WTC11 (cell line): ENCODE data around the gene RNASEL. TPM values are rescaled to one million over a fixed set of nuclear protein-coding genes. Genes with fewer than 3 reads are reported as not detected.
"Not testable (repeated sequence)": the region's sequence is repeated elsewhere in the genome, so short reads cannot be mapped to it uniquely, and the experiment has no call there.

ENCODE experiments used
- ATAC-seq: fragments of 200-7000 bp; cut with Tn5 transposase; 2 replicates; pipeline ENCODE4 v1.10.0; 2021; ENCODE audit warnings: mild to moderate bottlenecking, moderate library complexity
- CTCF ChIA-PET: fragments of 300-600 bp; sonication (Branson Sonifier 250); formaldehyde crosslinking; loops from one replicate; lab custom pipeline; 2021; ENCODE audit warnings: antibody characterized with exemption; lab: Charles Lee
- POLR2A ChIA-PET: fragments of 350-600 bp; sonication (Branson Sonifier 250); formaldehyde crosslinking; loops from one replicate; lab custom pipeline; 2021; ENCODE audit warnings: antibody characterized with exemption; lab: Charles Lee
- DNase-seq: peaks from one replicate; pipeline ENCODE4 v3.0.0; 2021; ENCODE audit warnings: low spot score
- H3K27ac Mint-ChIP-seq: 2 replicates; pipeline ENCODE4 v1.8.0; 2021; ENCODE audit warnings: mixed read lengths
- H3K27me3 Mint-ChIP-seq: 2 replicates; pipeline ENCODE4 v1.8.0; 2021; ENCODE audit warnings: low read depth, mild to moderate bottlenecking, moderate library complexity, mixed read lengths
- H3K36me3 Mint-ChIP-seq: 2 replicates; pipeline ENCODE4 v1.8.0; 2021; ENCODE audit warnings: mixed read lengths
- H3K4me1 Mint-ChIP-seq: 2 replicates; pipeline ENCODE4 v1.8.0; 2022; ENCODE audit warnings: mixed read lengths
- H3K4me3 Mint-ChIP-seq: 2 replicates; pipeline ENCODE4 v1.8.0; 2021; ENCODE audit warnings: mild to moderate bottlenecking, moderate library complexity, mixed read lengths
- H3K9me3 Mint-ChIP-seq: 2 replicates; pipeline ENCODE4 v1.8.0; 2021; ENCODE audit warnings: mixed read lengths
- ATF1 ChIP-seq: sonication (generic); formaldehyde crosslinking; IDR thresholded peaks from 2 replicates; pipeline ENCODE4 v1.8.1; 2023; ENCODE audit warnings: mild to moderate bottlenecking, moderate library complexity, missing genetic modification reagents
- CBFB ChIP-seq: sonication (generic); formaldehyde crosslinking; IDR thresholded peaks from 2 replicates; pipeline ENCODE4 v1.8.1; 2022; ENCODE audit warnings: mild to moderate bottlenecking, low read depth, missing genetic modification reagents
- ETV6 ChIP-seq: sonication (generic); formaldehyde crosslinking; IDR thresholded peaks from 2 replicates; pipeline ENCODE4 v1.8.1; 2022; ENCODE audit warnings: mild to moderate bottlenecking, missing genetic modification reagents
- IRF2 ChIP-seq: sonication (generic); formaldehyde crosslinking; IDR thresholded peaks from 2 replicates; pipeline ENCODE4 v1.8.0; 2022; ENCODE audit warnings: low read depth, missing genetic modification reagents, borderline replicate concordance
- SMAD4 ChIP-seq: sonication (generic); formaldehyde crosslinking; IDR thresholded peaks from 2 replicates; pipeline ENCODE4 v1.8.0; 2022; ENCODE audit warnings: mild to moderate bottlenecking, missing genetic modification reagents
- ZNF423 ChIP-seq: fragments of 250-450 bp; sonication (Bioruptor Pico); IDR thresholded peaks from 2 replicates; pipeline ENCODE4 v2.1.2; 2022; ENCODE audit warnings: mild to moderate bottlenecking, moderate library complexity
- ZNF671 ChIP-seq: fragments of 250-450 bp; sonication (Bioruptor Pico); IDR thresholded peaks from 2 replicates; pipeline ENCODE4 v1.8.0; 2021; ENCODE audit warnings: mild to moderate bottlenecking
- total RNA-seq: library from RNA; stranded (reverse); gene quantifications from 3 replicates; pipeline ENCODE4 v1.2.3, GENCODE V29; 2021
- TF ChIP-seq, protein P1 (sequence below): sonication (generic); formaldehyde crosslinking; IDR thresholded peaks from 2 replicates; pipeline ENCODE4 v1.8.1; 2023; ENCODE audit warnings: mild to moderate bottlenecking, missing genetic modification reagents, borderline replicate concordance
- TF ChIP-seq, protein P2 (sequence below): fragments of 250-450 bp; sonication (Bioruptor Pico); IDR thresholded peaks from 2 replicates; pipeline ENCODE4 v1.9.0; 2021; ENCODE audit warnings: moderate library complexity, mild to moderate bottlenecking, inconsistent platforms, borderline replicate concordance
- TF ChIP-seq, protein P3 (sequence below): sonication (generic); formaldehyde crosslinking; IDR thresholded peaks from 2 replicates; pipeline ENCODE4 v1.8.0; 2022; ENCODE audit warnings: missing genetic modification reagents
- TF ChIP-seq, protein P4 (sequence below): sonication (generic); formaldehyde crosslinking; IDR thresholded peaks from 2 replicates; pipeline ENCODE4 v1.8.1; 2023; ENCODE audit warnings: mild to moderate bottlenecking, missing genetic modification reagents, moderate library complexity

The RNASEL gene
- total RNA-seq, 1 experiment from 2014 or later, result 0.77 TPM

DNA sequence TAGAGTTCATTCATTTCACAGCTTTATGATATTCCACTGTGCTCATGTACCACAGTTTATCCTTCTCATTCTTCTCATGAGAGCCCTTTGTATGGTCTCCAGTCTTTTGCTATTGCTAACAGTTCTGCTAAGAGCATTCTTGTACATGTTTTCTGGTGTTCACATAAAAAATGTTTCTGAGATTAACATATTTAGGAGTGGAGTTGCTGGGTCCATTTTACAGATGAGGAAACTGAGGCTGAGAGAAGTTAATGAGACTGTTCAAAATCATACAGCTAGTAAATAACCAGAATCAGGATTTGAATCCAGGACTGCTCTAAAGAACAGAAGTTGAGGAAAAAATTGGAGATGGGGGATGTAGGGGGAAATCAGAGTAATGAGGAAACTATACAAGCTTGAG is 44.0 kb upstream of the RNASEL start:
- H3K36me3 Mint-ChIP-seq, result no peaks in the 10 kb centered on the region
- DNase-seq (no peak), ATAC-seq (no peak)
- H3K4me3 Mint-ChIP-seq, result no peak overlapping the region
- TF ChIP-seq ETV6 (CRISPR knock-in tag) (no peak), ZNF423 (CRISPR knock-in tag) (no peak), ZNF671 (CRISPR knock-in tag) (no peak), IRF2 (CRISPR knock-in tag) (no peak)
- TF ChIP-seq, protein P1, sequence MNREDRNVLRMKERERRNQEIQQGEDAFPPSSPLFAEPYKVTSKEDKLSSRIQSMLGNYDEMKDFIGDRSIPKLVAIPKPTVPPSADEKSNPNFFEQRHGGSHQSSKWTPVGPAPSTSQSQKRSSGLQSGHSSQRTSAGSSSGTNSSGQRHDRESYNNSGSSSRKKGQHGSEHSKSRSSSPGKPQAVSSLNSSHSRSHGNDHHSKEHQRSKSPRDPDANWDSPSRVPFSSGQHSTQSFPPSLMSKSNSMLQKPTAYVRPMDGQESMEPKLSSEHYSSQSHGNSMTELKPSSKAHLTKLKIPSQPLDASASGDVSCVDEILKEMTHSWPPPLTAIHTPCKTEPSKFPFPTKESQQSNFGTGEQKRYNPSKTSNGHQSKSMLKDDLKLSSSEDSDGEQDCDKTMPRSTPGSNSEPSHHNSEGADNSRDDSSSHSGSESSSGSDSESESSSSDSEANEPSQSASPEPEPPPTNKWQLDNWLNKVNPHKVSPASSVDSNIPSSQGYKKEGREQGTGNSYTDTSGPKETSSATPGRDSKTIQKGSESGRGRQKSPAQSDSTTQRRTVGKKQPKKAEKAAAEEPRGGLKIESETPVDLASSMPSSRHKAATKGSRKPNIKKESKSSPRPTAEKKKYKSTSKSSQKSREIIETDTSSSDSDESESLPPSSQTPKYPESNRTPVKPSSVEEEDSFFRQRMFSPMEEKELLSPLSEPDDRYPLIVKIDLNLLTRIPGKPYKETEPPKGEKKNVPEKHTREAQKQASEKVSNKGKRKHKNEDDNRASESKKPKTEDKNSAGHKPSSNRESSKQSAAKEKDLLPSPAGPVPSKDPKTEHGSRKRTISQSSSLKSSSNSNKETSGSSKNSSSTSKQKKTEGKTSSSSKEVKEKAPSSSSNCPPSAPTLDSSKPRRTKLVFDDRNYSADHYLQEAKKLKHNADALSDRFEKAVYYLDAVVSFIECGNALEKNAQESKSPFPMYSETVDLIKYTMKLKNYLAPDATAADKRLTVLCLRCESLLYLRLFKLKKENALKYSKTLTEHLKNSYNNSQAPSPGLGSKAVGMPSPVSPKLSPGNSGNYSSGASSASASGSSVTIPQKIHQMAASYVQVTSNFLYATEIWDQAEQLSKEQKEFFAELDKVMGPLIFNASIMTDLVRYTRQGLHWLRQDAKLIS, result no peak
- TF ChIP-seq, protein P2, sequence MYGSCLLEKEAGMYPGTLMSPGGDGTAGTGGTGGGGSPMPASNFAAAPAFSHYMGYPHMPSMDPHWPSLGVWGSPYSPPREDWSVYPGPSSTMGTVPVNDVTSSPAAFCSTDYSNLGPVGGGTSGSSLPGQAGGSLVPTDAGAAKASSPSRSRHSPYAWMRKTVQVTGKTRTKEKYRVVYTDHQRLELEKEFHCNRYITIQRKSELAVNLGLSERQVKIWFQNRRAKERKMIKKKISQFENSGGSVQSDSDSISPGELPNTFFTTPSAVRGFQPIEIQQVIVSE (CRISPR knock-in tag), result no peak
- TF ChIP-seq, protein P3, sequence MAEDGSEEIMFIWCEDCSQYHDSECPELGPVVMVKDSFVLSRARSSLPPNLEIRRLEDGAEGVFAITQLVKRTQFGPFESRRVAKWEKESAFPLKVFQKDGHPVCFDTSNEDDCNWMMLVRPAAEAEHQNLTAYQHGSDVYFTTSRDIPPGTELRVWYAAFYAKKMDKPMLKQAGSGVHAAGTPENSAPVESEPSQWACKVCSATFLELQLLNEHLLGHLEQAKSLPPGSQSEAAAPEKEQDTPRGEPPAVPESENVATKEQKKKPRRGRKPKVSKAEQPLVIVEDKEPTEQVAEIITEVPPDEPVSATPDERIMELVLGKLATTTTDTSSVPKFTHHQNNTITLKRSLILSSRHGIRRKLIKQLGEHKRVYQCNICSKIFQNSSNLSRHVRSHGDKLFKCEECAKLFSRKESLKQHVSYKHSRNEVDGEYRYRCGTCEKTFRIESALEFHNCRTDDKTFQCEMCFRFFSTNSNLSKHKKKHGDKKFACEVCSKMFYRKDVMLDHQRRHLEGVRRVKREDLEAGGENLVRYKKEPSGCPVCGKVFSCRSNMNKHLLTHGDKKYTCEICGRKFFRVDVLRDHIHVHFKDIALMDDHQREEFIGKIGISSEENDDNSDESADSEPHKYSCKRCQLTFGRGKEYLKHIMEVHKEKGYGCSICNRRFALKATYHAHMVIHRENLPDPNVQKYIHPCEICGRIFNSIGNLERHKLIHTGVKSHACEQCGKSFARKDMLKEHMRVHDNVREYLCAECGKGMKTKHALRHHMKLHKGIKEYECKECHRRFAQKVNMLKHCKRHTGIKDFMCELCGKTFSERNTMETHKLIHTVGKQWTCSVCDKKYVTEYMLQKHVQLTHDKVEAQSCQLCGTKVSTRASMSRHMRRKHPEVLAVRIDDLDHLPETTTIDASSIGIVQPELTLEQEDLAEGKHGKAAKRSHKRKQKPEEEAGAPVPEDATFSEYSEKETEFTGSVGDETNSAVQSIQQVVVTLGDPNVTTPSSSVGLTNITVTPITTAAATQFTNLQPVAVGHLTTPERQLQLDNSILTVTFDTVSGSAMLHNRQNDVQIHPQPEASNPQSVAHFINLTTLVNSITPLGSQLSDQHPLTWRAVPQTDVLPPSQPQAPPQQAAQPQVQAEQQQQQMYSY (CRISPR knock-in tag), result no peak
- POLR2A ChIA-PET, result interaction anchor here (0.7 to 1.5 kb wide), 2 partner anchors 17 to 289 kb away, joined by 6 to 7 read pairs; no protein-coding TSS in a partner anchor
- no peak overlapping the region for H3K27ac Mint-ChIP-seq
- CTCF ChIA-PET, result interaction anchor here (1.0 to 1.7 kb wide), 3 partner anchors 32 to 154 kb away, joined by 3 to 6 read pairs (median 3); no protein-coding TSS in a partner anchor
- no peaks in the 10 kb centered on the region for H3K27me3 Mint-ChIP-seq
- H3K9me3 Mint-ChIP-seq, result no peaks in the 10 kb centered on the region
- peaks cover 46% of the 10 kb centered on the region for H3K4me1 Mint-ChIP-seq

DNA sequence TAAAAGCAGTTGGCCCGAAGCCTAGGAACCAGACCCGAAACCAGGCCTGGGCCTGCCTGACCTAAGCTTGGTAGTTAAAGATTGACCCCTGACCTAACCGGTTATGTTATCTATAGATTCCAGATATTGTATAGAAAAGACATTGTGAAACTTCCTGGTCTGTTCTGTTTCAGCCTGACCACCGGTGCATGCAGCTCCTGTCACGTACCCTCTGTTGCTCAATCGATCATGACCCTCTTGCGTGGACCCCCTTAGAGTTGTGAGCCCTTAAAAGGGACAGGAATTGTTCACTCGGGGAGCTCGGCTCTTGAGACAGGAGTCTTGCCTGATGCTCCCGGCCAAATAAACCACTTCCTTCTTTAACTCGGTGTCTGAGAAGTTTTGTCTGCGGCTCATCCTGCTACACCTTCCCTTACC is 43.4 kb upstream of the RNASEL start:
- CTCF ChIA-PET, result interaction anchor here (1.0 kb wide), 1 partner anchor 154 kb away, joined by 3 read pairs; no protein-coding TSS in a partner anchor
- H3K27ac Mint-ChIP-seq, result 0 out of 2 replicates have a peak overlapping the region, but pooled peaks have one; percentile 34
- not testable (repeated sequence) for H3K27me3 Mint-ChIP-seq, H3K9me3 Mint-ChIP-seq, DNase-seq, H3K36me3 Mint-ChIP-seq, H3K4me3 Mint-ChIP-seq, ATAC-seq
- peaks cover 46% of the 10 kb centered on the region for H3K4me1 Mint-ChIP-seq
- POLR2A ChIA-PET, result interaction anchor here (0.7 kb wide), 1 partner anchor 288 kb away, joined by 6 read pairs; no protein-coding TSS in a partner anchor

DNA sequence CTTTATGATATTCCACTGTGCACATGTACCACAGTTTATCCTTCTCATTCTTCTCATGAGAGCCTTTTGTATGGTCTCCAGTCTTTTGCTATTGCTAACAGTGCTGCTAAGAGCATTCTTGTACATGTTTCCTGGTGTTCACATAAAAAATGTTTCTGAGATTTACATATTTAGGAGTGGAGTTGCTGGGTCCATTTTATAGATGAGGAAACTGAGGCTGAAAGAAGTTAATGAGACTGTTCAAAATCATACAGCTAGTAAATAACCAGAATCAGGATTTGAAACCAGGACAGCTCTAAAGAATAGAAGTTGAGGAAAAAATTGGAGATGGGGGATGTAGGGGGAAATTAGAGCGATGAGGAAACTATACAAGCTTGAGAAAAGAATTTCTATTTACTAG is 42.9 kb upstream of the RNASEL start:
- POLR2A ChIA-PET, result no interaction called here
- Mint-ChIP-seq H3K36me3 (no peaks in the 10 kb centered on the region), H3K4me1 (peaks cover 46% of the 10 kb centered on the region), H3K27ac (no peak overlapping the region), H3K27me3 (no peaks in the 10 kb centered on the region), H3K9me3 (no peaks in the 10 kb centered on the region), H3K4me3 (no peak overlapping the region)
- ATAC-seq (no peak), DNase-seq (no peak)
- CTCF ChIA-PET, result no interaction called here
- TF ChIP-seq SMAD4 (CRISPR knock-in tag) (no peak), CBFB (CRISPR knock-in tag) (no peak), ATF1 (CRISPR knock-in tag) (no peak), ETV6 (CRISPR knock-in tag) (no peak)
- TF ChIP-seq, protein P4, sequence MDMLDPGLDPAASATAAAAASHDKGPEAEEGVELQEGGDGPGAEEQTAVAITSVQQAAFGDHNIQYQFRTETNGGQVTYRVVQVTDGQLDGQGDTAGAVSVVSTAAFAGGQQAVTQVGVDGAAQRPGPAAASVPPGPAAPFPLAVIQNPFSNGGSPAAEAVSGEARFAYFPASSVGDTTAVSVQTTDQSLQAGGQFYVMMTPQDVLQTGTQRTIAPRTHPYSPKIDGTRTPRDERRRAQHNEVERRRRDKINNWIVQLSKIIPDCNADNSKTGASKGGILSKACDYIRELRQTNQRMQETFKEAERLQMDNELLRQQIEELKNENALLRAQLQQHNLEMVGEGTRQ (CRISPR knock-in tag), result no peak
